Stimulated activated naive B cell treated with anti-CD40 and anti-IgM and Interleukin-4, amounts not matched to agents 10 μg/mL and 1 μg/mL and 100 μg/mL, for 72 hours (primary cell): ENCODE data around the gene GPR63.

Experiments used
- ATAC-seq, 2 donors: fragments of 150-1000 bp; cut with Tn5 transposase; replicated peaks; 2 replicates each; pipeline ENCODE4 v1.10.0; 2021; ENCODE audit warnings: moderate library complexity in 1 of 2
- DNase-seq: peaks from one replicate; pipeline ENCODE4 v3.0.0; 2021
- H3K27ac Mint-ChIP-seq: one replicate; pipeline ENCODE4 v1.8.0; 2022; ENCODE audit warnings: mild to moderate bottlenecking, mixed read lengths
- H3K27me3 Mint-ChIP-seq, 2 donors: one replicate each; pipeline ENCODE4 v1.8.0; 2022; ENCODE audit warnings: mixed read lengths in 2 of 2
- H3K36me3 Mint-ChIP-seq, 2 donors: one replicate each; pipeline ENCODE4 v1.8.0; 2022; ENCODE audit warnings: mixed read lengths in 2 of 2, mild to moderate bottlenecking in 1 of 2
- H3K4me1 Mint-ChIP-seq, 2 donors: one replicate each; pipeline ENCODE4 v1.8.0; 2022; ENCODE audit warnings: mixed read lengths in 2 of 2, mild to moderate bottlenecking in 1 of 2
- H3K4me3 Mint-ChIP-seq, 2 donors: one replicate each; pipeline ENCODE4 v1.8.0; 2022; ENCODE audit warnings: mild to moderate bottlenecking in 2 of 2, mixed read lengths in 2 of 2, moderate library complexity in 1 of 2
- H3K9me3 Mint-ChIP-seq, 2 donors: one replicate each; pipeline ENCODE4 v1.8.0; 2022; ENCODE audit warnings: mixed read lengths in 2 of 2, mild to moderate bottlenecking in 1 of 2

The GPR63 gene

GRCh38 chr6:96761794-96762193 lies 75.5 kb downstream of the GPR63 start:
- Mint-ChIP-seq H3K4me1 (no peaks in the 10 kb centered on the region), H3K4me3 (no peak overlapping the region), H3K36me3 (no peaks in the 10 kb centered on the region), H3K9me3 (no peaks in the 10 kb centered on the region), H3K27ac (no peak overlapping the region), H3K27me3 (peaks cover 3 to 20% of the 10 kb centered on the region in 2 donors)
- ATAC-seq (no peak), DNase-seq (no peak)

GRCh38 chr6:96760153-96760687 lies 77.1 kb downstream of the GPR63 start:
- no peaks in the 10 kb centered on the region for H3K36me3 Mint-ChIP-seq
- no peak overlapping the region for H3K4me3 Mint-ChIP-seq
- DNase-seq (no peak), ATAC-seq (peak in 1 of 2 donors; percentile 34)
- H3K4me1 Mint-ChIP-seq, result no peaks in the 10 kb centered on the region
- H3K9me3 Mint-ChIP-seq, result no peaks in the 10 kb centered on the region
- H3K27me3 Mint-ChIP-seq, result peaks cover 6 to 24% of the 10 kb centered on the region in 2 donors
- no peak overlapping the region for H3K27ac Mint-ChIP-seq

GRCh38 chr6:96755096-96755495 lies 82.2 kb downstream of the GPR63 start:
- ATAC-seq (no peak), DNase-seq (no peak)
- Mint-ChIP-seq H3K4me3 (no peak overlapping the region), H3K9me3 (peaks cover 8% of the 10 kb centered on the region in 2 donors), H3K27ac (no peak overlapping the region), H3K4me1 (no peaks in the 10 kb centered on the region), H3K27me3 (peaks cover 13 to 17% of the 10 kb centered on the region in 2 donors), H3K36me3 (no peaks in the 10 kb centered on the region)

GRCh38 chr6:96749891-96750290 lies 87.4 kb downstream of the GPR63 start:
- Mint-ChIP-seq H3K27me3 (peaks cover 6 to 18% of the 10 kb centered on the region in 2 donors), H3K36me3 (no peaks in the 10 kb centered on the region), H3K4me3 (no peak overlapping the region), H3K27ac (no peak overlapping the region), H3K4me1 (no peaks in the 10 kb centered on the region), H3K9me3 (peaks cover 8% of the 10 kb centered on the region in 2 donors)
- ATAC-seq (no peak), DNase-seq (no peak)
